GM19193 (cell line): ENCODE results near the gene PRDM2.

Experiments
- POLR2A ChIP-seq: IDR thresholded peaks from 4 replicates; pipeline ENCODE4 v1.6.1; 2011; ENCODE audit not compliant: insufficient read depth, insufficient read length; ENCODE audit errors: extremely low read depth

PRDM2 gene

DNA sequence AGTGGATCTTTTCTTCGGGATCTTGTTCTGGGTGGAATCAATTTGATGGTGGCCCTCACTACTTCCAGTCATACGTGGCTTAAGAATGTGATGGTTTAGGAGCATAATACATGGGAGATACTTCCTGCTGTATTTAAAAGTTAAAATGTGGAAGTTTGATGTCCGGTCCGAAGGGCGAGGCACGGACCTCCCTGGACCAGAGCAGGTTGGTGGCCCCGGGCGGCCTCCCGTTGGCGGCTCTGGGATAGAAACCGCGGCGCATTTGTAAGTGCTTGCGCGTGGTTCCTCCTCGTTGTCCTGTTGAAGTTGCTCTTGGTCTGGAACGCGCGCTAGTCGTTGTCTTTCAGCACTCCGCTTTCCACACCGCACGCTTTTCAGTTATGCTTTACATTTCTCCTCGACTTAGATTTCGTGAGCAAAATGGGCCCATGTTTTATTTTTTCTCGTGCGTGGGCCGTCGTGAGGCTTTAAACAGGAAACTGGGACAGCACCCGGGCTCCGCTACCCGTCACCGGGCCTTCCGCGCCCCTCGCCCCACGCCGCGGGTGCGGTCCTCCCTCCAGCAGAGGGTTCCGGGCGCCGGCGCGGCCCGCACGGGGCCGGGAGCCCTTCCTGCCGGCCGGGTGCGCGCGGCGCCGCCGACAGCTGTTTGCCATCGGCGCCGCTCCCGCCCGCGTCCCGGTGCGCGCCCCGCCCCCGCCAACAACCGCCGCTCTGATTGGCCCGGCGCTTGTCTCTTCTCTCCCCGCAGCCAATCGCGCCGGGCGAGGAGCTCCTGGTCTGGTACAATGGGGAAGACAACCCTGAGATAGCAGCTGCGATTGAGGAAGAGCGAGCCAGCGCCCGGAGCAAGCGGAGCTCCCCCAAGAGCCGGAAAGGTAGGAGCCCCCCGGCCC, 48.9 kb downstream of the PRDM2 start:
- TF ChIP-seq POLR2A, result peak; percentile 89

DNA sequence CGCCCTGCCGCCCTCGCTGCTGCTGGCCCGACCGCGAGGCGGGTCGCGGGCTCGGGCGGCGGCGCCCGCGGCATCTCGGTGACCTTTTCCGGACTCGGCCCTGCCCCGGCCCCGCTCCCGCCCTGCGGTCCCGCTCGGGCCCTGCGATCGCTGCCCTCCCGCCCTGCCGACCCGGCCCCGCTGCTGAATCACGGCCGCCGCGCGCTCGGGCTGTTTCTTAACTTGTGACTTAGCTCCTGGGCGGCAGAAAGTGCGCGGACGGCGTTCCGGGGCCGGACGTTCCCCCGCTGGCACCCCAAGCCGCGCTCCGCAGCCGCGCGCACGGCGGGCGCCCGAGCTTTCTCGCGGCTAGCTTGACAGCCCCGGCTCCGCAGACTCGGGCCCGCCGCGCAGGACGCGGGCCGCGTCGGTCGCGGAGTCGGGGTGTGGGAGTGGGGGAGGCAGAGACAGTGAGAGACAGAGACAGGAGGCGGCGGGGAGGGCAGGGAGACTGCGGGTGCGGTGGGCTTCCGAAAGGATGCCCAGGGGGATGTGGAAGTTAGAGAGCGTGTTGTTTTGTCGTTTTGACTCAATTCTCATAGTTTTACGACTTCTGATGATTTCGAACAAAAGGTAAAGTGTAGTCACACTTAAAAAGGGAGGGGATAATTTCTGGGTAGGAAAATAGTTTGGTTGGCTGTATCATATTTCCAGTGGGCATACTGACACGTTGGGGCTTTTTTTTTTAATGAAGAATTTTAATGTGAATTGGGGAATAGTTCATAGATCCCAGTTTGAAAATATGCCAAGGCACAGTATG, 49.8 kb downstream of the PRDM2 start:
- TF ChIP-seq POLR2A, result no peak

DNA sequence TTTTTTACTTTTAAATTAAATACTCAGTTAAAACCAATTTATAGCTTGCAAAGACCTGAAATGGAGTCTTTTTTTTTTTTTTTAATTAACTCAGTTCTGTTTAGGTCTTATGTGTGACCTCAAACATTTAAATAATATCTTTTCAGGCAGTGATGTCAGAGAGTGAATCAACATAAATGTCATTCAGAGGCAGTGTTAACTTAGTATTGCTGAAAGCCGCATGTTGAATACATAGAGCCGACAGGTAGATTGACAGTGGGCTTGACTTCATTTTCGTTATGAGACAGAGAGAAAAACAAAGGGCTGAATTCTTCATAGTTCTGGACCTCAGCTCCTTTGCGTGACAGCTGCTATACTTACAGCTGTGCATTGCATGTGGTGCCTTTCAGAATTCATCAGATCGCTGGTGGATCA, 51.5 kb downstream of the PRDM2 start:
- no peak for TF ChIP-seq POLR2A

DNA sequence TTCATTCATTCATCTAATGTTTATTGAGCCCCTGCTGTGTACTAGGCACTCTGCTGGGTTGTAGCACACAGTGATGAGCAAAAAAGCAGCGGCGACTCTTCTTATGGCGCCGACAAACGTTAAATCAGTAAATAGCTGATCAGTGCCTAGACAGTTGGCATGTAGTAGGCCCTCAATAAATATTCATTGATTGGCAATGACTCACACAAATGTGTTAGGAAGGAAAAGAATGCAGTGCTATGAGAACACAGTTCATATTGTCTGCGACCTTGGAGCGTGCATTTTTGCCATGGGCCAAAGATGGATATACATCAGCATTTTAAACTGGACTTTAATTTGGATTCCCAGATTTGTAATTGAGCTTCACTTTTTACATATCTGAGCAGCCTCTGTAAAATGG, 52.0 kb downstream of the PRDM2 start:
- no peak for TF ChIP-seq POLR2A

DNA sequence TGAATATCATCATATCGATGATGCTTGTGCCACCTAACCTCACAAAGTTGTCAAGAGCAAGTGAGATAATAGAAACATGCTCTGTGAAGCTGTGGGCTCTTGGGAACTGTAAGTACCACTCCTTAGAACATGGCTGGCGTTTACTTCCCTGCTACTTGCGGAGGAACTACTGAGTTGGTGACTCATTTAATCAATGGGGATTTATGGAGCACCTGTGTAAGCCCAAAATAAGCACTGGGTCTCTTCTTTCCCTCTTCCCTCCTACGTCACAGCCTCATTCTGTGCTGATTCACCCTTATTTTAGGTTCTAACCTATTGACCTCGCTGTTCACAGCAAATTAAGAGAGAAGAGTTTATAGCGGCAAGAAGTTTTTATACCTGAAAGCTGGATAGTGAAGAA, 52.9 kb downstream of the PRDM2 start:
- no peak for TF ChIP-seq POLR2A

DNA sequence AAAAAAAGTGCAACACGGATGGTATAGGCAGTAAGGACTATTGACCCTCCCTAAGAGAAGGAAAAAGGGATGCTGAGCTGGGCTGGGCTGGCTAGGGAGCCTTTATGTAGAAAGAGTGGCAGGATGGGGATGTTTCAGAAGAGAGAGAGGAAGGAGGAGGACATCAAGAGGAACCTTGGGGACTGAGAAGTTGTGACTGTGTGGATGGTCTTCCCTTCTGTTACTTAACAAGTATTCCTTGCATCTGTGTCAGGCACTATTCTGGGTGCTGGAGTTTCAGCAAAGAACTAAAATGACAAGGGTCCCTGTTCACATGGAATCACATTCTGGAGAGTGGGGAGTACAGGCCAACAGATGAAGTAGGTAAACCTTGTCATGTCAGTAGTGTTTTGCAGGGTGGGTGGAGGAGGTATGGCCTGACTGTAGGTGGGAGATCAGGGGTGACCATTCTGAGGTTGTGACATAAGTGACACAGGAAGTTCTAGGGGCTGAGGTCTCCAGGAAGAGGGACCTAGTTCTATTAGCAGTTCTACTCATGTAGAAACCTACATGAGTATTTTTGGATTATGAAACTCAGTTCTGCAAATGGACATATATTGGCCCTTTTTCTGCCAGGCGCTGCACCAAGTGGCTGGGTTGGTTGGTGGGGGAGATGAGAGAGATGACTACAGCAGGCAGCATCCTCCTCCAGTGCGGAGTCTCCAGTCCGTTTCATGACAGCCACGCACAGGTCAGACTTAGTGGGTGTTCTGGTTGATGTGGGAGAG, 53.8 kb downstream of the PRDM2 start:
- TF ChIP-seq POLR2A, result no peak

DNA sequence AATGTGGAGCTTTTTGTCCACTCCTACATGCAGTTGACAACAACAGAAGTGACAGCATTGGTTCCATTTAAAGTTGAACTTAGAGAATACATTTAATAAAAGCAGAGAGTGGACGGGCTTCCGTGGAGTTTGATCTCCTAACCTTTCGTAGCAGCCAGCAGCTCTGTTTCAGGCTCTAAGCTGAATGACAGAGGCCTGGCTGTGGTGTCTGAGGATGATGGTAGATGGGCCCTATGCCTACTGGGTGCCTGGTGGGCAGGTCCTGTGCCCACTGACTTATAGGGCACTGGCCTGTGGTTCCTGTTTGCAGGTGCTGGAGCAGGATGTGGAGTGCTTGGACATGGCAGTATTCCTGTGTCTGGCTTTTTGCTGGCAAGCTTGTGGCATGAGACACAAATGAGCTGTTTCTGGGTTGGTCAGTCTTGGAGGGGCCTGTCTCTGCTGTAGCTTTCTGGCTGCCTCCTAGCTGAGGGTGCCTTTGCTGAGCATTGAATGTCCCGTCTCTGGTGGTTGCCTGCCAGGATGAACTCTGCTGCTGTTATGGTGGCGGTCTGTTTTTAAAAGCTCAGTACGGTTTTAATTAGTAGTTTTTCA, 54.6 kb downstream of the PRDM2 start:
- no peak for TF ChIP-seq POLR2A

DNA sequence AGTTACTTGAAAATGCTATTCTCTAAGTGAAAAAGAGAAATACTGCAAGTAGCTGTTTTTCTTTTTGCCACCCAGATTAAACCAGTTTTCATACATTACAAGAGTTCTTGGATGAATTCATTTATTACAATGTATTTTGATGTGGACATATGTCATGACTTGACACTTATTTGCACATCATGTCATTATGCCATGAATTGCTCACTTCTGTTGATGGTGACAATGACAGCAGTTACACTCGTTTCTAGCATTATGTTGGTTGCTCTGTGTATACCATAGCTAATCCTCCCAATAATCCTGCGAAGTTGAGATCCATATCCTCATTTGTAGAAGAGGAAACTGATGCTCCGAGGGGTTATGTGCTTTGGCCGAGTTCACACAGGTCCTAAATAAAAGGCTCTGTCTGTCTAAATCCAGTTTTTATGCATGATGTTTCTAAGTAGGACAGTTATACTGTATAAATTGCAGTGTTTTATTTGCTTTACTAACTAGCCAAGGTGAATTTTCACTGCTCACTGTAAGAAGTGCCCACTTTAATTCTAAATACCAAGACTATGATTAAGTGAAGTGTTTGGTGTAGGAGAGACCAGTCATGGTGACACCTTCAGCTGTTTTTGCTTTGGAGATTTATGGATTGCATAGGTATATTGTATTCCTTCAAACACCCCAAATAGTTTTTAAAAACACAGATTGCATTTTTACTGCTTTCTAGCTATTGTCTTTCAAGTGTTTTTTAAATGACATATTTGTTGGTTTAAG, 56.7 kb downstream of the PRDM2 start:
- no peak for TF ChIP-seq POLR2A

DNA sequence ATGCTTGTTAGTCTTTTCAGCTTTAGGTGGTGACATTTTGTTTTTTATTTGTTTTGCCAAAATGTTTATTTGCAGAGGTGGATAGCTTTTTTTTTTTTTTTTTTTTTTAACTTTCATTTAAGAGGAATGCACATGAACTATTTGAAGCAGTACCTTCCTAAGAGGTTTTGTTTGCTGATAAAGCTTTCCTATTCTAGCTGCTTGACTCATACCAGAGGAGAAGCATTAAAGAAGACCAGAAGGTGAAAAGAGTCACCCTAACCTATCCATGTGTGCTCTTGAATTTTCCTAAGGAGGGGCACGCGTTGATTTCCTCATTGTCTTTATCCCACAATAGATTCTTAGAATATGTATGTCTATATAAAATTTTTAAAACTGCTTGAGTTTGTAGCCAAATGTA, 57.7 kb downstream of the PRDM2 start:
- TF ChIP-seq POLR2A, result no peak

DNA sequence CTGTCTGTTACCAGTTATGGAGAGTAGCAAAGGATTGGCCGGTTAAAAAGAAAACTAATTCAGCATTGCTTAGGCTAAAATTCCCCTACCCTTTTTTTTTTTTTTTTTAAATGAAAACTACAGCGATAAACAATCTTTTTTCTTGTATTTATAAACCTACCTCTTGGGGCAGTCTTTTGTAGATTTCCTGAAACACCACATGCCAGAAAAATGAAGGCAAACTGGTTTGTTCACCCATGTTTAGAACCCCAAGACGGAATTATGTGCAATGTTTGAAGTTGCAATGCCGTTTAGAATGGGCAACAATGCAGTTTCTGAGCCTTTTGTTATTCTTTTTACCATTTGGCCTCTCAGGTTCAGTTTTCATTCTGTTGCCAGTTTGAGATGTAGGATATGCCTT, 59.1 kb downstream of the PRDM2 start:
- no peak for TF ChIP-seq POLR2A

DNA sequence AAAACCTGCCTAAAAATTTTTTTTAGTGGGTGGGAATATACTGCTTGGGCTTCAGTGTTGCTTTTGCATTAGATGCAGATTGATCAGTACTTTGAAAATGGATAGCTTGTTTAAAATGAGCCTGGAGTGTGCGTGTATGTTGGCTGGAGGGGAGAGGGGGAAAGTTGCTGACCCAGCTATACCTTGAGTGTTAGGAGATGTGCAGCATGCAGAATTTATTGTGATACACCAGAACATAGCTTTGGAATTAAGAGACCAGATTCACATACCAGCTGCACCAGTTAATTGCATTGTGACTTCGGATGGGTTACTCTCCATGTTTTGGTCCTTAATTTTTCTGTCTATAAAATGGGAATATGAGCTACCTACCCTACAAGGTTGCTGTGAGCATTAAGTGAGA, 60.4 kb downstream of the PRDM2 start:
- TF ChIP-seq POLR2A, result no peak

DNA sequence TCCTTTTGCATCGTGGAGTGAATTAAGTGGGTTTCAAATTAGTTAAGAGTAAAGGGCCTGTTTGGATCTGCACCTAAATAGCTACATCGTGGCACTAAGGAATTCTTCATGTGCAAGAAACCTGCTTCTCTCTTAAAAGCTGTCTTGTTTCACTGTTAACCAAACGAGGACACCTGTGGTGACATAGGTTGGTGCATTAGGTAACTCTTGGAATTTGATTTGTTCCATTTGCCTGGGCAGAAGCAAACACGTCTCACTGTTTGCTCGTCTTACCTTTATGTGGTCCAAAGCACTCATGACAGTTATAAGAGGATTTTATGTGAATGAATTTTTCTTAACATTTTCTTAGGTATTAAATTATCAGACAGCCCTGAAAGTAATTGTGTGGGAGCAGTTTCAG, 60.9 kb downstream of the PRDM2 start:
- TF ChIP-seq POLR2A, result no peak

DNA sequence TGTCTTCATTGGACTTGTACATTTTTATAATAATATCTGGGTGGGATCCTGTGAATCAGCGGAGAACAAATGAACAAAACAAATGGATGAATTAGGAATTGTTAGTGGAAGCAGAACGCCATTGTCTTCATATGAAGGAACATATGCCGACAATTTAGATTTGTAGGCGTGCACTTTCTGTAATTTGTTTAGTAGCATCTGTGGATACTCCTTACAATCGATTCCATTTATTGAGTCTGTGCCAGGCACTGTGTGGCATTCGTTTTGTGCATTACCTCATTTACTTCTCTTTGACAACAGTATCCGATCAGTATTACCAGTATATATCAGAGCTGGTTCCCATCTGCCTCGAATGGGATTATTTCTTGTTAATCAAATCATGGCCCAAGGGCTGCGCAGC, 61.9 kb downstream of the PRDM2 start:
- no peak for TF ChIP-seq POLR2A

DNA sequence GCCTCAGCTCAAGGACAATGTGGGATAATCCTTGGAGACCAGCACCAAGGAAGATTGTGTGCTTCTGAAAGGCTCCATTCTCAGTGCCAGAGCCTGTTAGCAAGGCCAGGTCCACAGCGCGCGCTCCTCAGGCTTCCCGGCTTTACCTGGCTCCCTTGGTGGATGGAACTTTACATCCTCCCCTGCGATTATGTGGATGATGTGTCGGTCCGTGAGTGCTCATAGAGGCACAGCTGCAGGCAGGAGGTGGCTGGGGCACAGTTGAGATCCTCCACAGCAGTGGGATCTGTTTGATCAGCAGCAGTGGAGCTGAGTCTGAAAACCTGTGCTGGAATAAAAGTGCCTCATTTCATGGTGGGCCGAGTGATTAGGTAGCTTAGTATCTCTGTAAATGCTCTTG, 62.7 kb downstream of the PRDM2 start:
- peak; percentile 16 for TF ChIP-seq POLR2A
